IMR-90 (cell line): Measurements from ENCODE around the gene DTX3L. TPM values are rescaled to one million over a fixed set of nuclear protein-coding genes. Genes with fewer than 3 reads are reported as not detected.

ENCODE experiments used
- ATAC-seq: fragments of 200-7000 bp; cut with Tn5 transposase; 2 replicates; pipeline ENCODE4 v1.9.1; 2020; ENCODE audit warnings: low read depth, mild to moderate bottlenecking, moderate library complexity
- BruUV-seq: library from RNA; stranded (reverse); fragments of 400-500 nt; replicated peaks from 2 replicates; lab custom pipeline; 2021; lab: Mats Ljungman, UMichigan
- CTCF ChIA-PET: fragments of 300-600 bp; formaldehyde crosslinking; extraction: SDS; loops from one replicate; lab custom pipeline; 2021; ENCODE audit warnings: antibody characterized with exemption; lab: Yijun Ruan, JAX
- POLR2A ChIA-PET: fragments of 300-600 bp; sonication (Branson Sonifier 250); formaldehyde crosslinking; loops from one replicate; lab custom pipeline; 2022; ENCODE audit warnings: antibody characterized with exemption; ENCODE audit not compliant: unreplicated experiment; lab: Charles Lee
- DNase-seq: peaks from one replicate; pipeline ENCODE4 v3.0.0; 2013
- H2AFZ ChIP-seq: replicated peaks from 2 replicates; pipeline ENCODE3; 2013; ENCODE audit warnings: low read length, mild to moderate bottlenecking; ENCODE audit not compliant: poor library complexity
- H2AK5ac ChIP-seq: 2 replicates; pipeline ENCODE4 v1.6.1; 2013; ENCODE audit warnings: low read depth, low read length, inconsistent platforms
- H2AK9ac ChIP-seq: replicated peaks from 2 replicates; pipeline ENCODE3; 2013; ENCODE audit warnings: mild to moderate bottlenecking, low read depth, low read length, moderate library complexity; ENCODE audit not compliant: poor library complexity
- H2BK120ac ChIP-seq: 2 replicates; pipeline ENCODE4 v1.6.1; 2013; ENCODE audit warnings: low read depth, low read length, inconsistent platforms
- H2BK15ac ChIP-seq: 3 replicates; pipeline ENCODE4 v1.6.1; 2013; ENCODE audit warnings: low read depth, low read length, inconsistent platforms
- H2BK20ac ChIP-seq: 2 replicates; pipeline ENCODE4 v1.6.1; 2013; ENCODE audit warnings: low read depth, mild to moderate bottlenecking, inconsistent platforms, low read length, moderate library complexity
- H2BK5ac ChIP-seq: 2 replicates; pipeline ENCODE4 v1.6.1; 2013; ENCODE audit warnings: mild to moderate bottlenecking, low read depth, low read length, inconsistent platforms; ENCODE audit not compliant: poor library complexity, severe bottlenecking
- H3K14ac ChIP-seq: replicated peaks from 2 replicates; pipeline ENCODE4 v1.6.1; 2013; ENCODE audit warnings: low read depth, low read length, inconsistent platforms
- H3K18ac ChIP-seq: 2 replicates; pipeline ENCODE4 v1.6.1; 2013; ENCODE audit warnings: low read depth, low read length, control low read depth
- H3K23ac ChIP-seq: 2 replicates; pipeline ENCODE4 v1.6.1; 2013; ENCODE audit warnings: low read depth, low read length, inconsistent platforms
- H3K27ac ChIP-seq: 2 replicates; pipeline ENCODE4 v1.5.1; 2013; ENCODE audit warnings: mild to moderate bottlenecking, control low read depth, low read length; ENCODE audit not compliant: insufficient read depth
- H3K27me3 ChIP-seq: 2 replicates; pipeline ENCODE4 v1.6.1; 2013; ENCODE audit warnings: low read length; ENCODE audit not compliant: control insufficient read depth, insufficient read depth
- H3K36me3 ChIP-seq: 2 replicates; pipeline ENCODE4 v1.6.1; 2013; ENCODE audit warnings: low read length, mixed read lengths; ENCODE audit not compliant: control insufficient read depth, insufficient read depth
- H3K4ac ChIP-seq: 2 replicates; pipeline ENCODE4 v1.6.1; 2013; ENCODE audit warnings: low read depth, low read length, inconsistent platforms
- H3K4me1 ChIP-seq: 2 replicates; pipeline ENCODE4 v1.6.1; 2013; ENCODE audit warnings: low read length, mixed read lengths; ENCODE audit not compliant: control insufficient read depth, insufficient read depth
- H3K4me2 ChIP-seq: 2 replicates; pipeline ENCODE4 v1.6.1; 2013; ENCODE audit warnings: low read depth, mild to moderate bottlenecking, control low read depth, low read length, moderate library complexity
- H3K4me3 ChIP-seq: 2 replicates; pipeline ENCODE4 v1.5.1; 2013; ENCODE audit warnings: low read depth, mild to moderate bottlenecking, control low read depth, low read length, moderate library complexity; ENCODE audit not compliant: insufficient read depth
- H3K56ac ChIP-seq: 2 replicates; pipeline ENCODE4 v1.6.1; 2013; ENCODE audit warnings: low read length, inconsistent platforms; ENCODE audit not compliant: insufficient read depth; ENCODE audit errors: extremely low read depth
- H3K79me1 ChIP-seq, 2 experiments: 2 replicates each; pipeline ENCODE4 v1.6.1; 2013; ENCODE audit warnings: low read length in 2 of 2, inconsistent platforms in 1 of 2, low read depth in 1 of 2
- H3K9ac ChIP-seq: 2 replicates; pipeline ENCODE4 v1.6.1; 2013; ENCODE audit warnings: low read depth, low read length, control low read depth
- H3K9me1 ChIP-seq: 2 replicates; pipeline ENCODE4 v1.6.1; 2013; ENCODE audit warnings: low read length, inconsistent platforms; ENCODE audit not compliant: insufficient read depth
- H3K9me3 ChIP-seq: 2 replicates; pipeline ENCODE4 v1.6.1; 2013; ENCODE audit warnings: low read length; ENCODE audit not compliant: control insufficient read depth, insufficient read depth
- H4K20me1 ChIP-seq: 2 replicates; pipeline ENCODE4 v1.6.1; 2013; ENCODE audit warnings: low read length, inconsistent platforms; ENCODE audit not compliant: insufficient read depth
- H4K5ac ChIP-seq: 2 replicates; pipeline ENCODE4 v1.6.1; 2013; ENCODE audit warnings: mild to moderate bottlenecking, low read depth, low read length, control low read depth
- H4K8ac ChIP-seq, 2 experiments: 2 replicates each; pipeline ENCODE4 v1.6.1; 2013; ENCODE audit warnings: low read depth in 2 of 2, low read length in 2 of 2, control low read depth in 1 of 2, inconsistent platforms in 1 of 2
- H4K91ac ChIP-seq: 2 replicates; pipeline ENCODE4 v1.6.1; 2013; ENCODE audit warnings: low read depth, low read length, inconsistent platforms; ENCODE audit not compliant: insufficient read depth
- CEBPB ChIP-seq: IDR thresholded peaks from 2 replicates; pipeline ENCODE4 v1.6.1; 2012; ENCODE audit warnings: low read depth, low read length, improper control_type of control experiment
- CHD1 ChIP-seq: IDR thresholded peaks from 2 replicates; pipeline ENCODE4 v1.6.1; 2012; ENCODE audit warnings: low read depth, low read length, improper control_type of control experiment
- ELK1 ChIP-seq: fragments of 150-350 bp; IDR thresholded peaks from 2 replicates; pipeline ENCODE4 v1.6.1; 2016; ENCODE audit warnings: low read depth, mild to moderate bottlenecking, low read length, moderate library complexity, borderline replicate concordance
- FOS ChIP-seq: fragments of 150-350 bp; IDR thresholded peaks from 2 replicates; pipeline ENCODE4 v1.6.1; 2016; ENCODE audit warnings: low read depth, low read length
- MAFK ChIP-seq: IDR thresholded peaks from 2 replicates; pipeline ENCODE4 v1.6.1; 2012; ENCODE audit warnings: low read depth, low read length, improper control_type of control experiment
- MAZ ChIP-seq: IDR thresholded peaks from 2 replicates; pipeline ENCODE4 v1.6.1; 2012; ENCODE audit warnings: low read depth, mild to moderate bottlenecking, low read length, improper control_type of control experiment, moderate library complexity, borderline replicate concordance
- MXI1 ChIP-seq: IDR thresholded peaks from 2 replicates; pipeline ENCODE4 v1.6.1; 2012; ENCODE audit warnings: low read depth, mild to moderate bottlenecking, low read length, moderate library complexity, borderline replicate concordance
- NFE2L2 ChIP-seq: fragments of 150-350 bp; IDR thresholded peaks from 2 replicates; pipeline ENCODE4 v1.6.1; 2016; ENCODE audit warnings: low read depth, mild to moderate bottlenecking, low read length
- POLR2A ChIP-seq: IDR thresholded peaks from 2 replicates; pipeline ENCODE4 v1.6.1; 2012; ENCODE audit warnings: mild to moderate bottlenecking, low read depth, low read length
- RAD21 ChIP-seq: IDR thresholded peaks from 2 replicates; pipeline ENCODE4 v1.6.1; 2012; ENCODE audit warnings: low read length, improper control_type of control experiment
- RCOR1 ChIP-seq: IDR thresholded peaks from 2 replicates; pipeline ENCODE4 v1.6.1; 2012; ENCODE audit warnings: mild to moderate bottlenecking, low read length, improper control_type of control experiment; ENCODE audit not compliant: insufficient replicate concordance
- RFX5 ChIP-seq: IDR thresholded peaks from 2 replicates; pipeline ENCODE4 v1.8.0; 2012; ENCODE audit warnings: low read depth, mild to moderate bottlenecking, low read length, moderate library complexity
- SMC3 ChIP-seq: fragments of 150-350 bp; IDR thresholded peaks from 2 replicates; pipeline ENCODE4 v1.6.1; 2016; ENCODE audit warnings: low read depth, mild to moderate bottlenecking, antibody characterized with exemption, low read length, moderate library complexity
- USF2 ChIP-seq: fragments of 150-350 bp; IDR thresholded peaks from 2 replicates; pipeline ENCODE4 v1.6.1; 2017; ENCODE audit warnings: mild to moderate bottlenecking, antibody characterized with exemption, low read length, low read depth
- WGBS, 2 experiments: methylation state at CpG; one replicate each; pipeline versions ENCODE4 v1.1.5 to v1.1.7; 2013; ENCODE audit warnings: missing lambda C conversion rate in 2 of 2; ENCODE audit not compliant: insufficient read length in 1 of 2; ENCODE audit errors: extremely low coverage in 2 of 2; 5-methylcytosine and 5-hydroxymethylcytosine counted together
- dilution Hi-C: fragments of 300-500 bp; cut with HindIII; formaldehyde crosslinking; loops from one replicate; pipeline ENCODE4 v1.14.3; 2018; ENCODE audit warnings: low sequenced_read_pairs; ENCODE audit not compliant: unreplicated experiment
- in situ Hi-C: fragments of 300-500 bp; cut with MboI; formaldehyde crosslinking; loops from 3 replicates; pipeline ENCODE4 v1.14.3; 2019; ENCODE audit warnings: low sequenced_read_pairs, inconsistent platforms, mixed read lengths
- intact Hi-C: fragments of 100-400 bp; cut with micrococcal nuclease; formaldehyde crosslinking; loops from 2 replicates; pipeline ENCODE4 v1.10.0; 2022
- polyA plus RNA-seq, 3 experiments: library from polyadenylated mRNA; depleted of rRNA; stranded (reverse); fragments of >200 nt; gene quantifications; 2 replicates each; pipeline ENCODE4 v1.2.3, GENCODE V29; 2012; ENCODE audit warnings: low replicate concordance in 1 of 3
- total RNA-seq: library from RNA; depleted of rRNA; stranded (reverse); fragments of >200 nt; gene quantifications from 2 replicates; pipeline ENCODE4 v1.2.3, GENCODE V29; 2012

Gene DTX3L
- total and polyA plus RNA-seq, 2 of the 4 experiments (the other 2 are of a cell fraction), result 4.1 to 7.9 TPM

GRCh38 chr3:122562923-122563716 lies 1.0 kb upstream of the DTX3L start:
- Histone ChIP-seq H3K14ac (peak overlapping the region; percentile 69), H3K18ac (peak overlapping the region; percentile 4; the same call in 1 of the 2 replicates), H2BK20ac (no peak overlapping the region), H3K9ac (peak overlapping the region; percentile 71), H2BK5ac (no peak overlapping the region), H3K23ac (peak overlapping the region; percentile 48; the same call in 1 of the 2 replicates), H3K9me1 (peaks cover 3% of the 10 kb centered on the region; the same call in 1 of the 2 replicates), H4K91ac (0 out of 2 replicates have a peak overlapping the region, but pooled peaks have one; percentile 60), H4K20me1 (no peaks in the 10 kb centered on the region), H4K5ac (peak overlapping the region; percentile 3; the same call in 1 of the 2 replicates), H2BK15ac (0 out of 3 replicates have a peak overlapping the region, but pooled peaks have one; percentile 2), H3K4me2 (peak overlapping the region; percentile 74), H3K4ac (peak overlapping the region; percentile 91), H3K56ac (no peak overlapping the region), H3K27me3 (no peaks in the 10 kb centered on the region), H4K8ac (peak overlapping the region; percentile 77 to 79), H3K27ac (peak overlapping the region; percentile 88; the same call in 1 of the 2 replicates), H3K4me3 (peak overlapping the region; percentile 63; the same call in 1 of the 2 replicates), H2BK120ac (no peak overlapping the region; the same call in 1 of the 2 replicates), H3K4me1 (peaks cover 3% of the 10 kb centered on the region; the same call in 1 of the 2 replicates), H2AK5ac (no peak overlapping the region), H2AFZ (peak overlapping the region; percentile 88), H3K9me3 (no peaks in the 10 kb centered on the region), H3K36me3 (peaks cover 13% of the 10 kb centered on the region), H2AK9ac (peak overlapping the region; percentile 90), H3K79me1 (peaks cover 15 to 23% of the 10 kb centered on the region in 2 experiments)
- ChIA-PET CTCF (interaction anchor here (7.3 kb wide), 1 partner anchor 116 kb away, joined by 34 read pairs; no protein-coding TSS in a partner anchor), POLR2A (no interaction called here)
- in situ Hi-C loops (no loop called here), dilution Hi-C loops (no loop called here), intact Hi-C loops (loop anchor here (2.0 to 10.0 kb wide), 4 partner anchors 171 to 462 kb away; partner anchors contain the start of genes SEMA5B and SLC49A4)
- DNase-seq (no peak), ATAC-seq (no peak)
- no TSS peak for BruUV-seq
- WGBS, 2 experiments, result 93% methylated on average over 2 of the region's 5 CpGs; no CpG with 5 or more reads in 1 of the 2 experiments
- no peak for TF ChIP-seq MAFK
- no peak for TF ChIP-seq CEBPB
- TF ChIP-seq USF2, result no peak
- TF ChIP-seq FOS, result no peak
- no peak for TF ChIP-seq RAD21
- no peak for TF ChIP-seq CHD1
- TF ChIP-seq NFE2L2, result no peak
- TF ChIP-seq POLR2A, result no peak
- TF ChIP-seq RFX5, result no peak
- no peak for TF ChIP-seq MXI1
- TF ChIP-seq MAZ, result no peak
- TF ChIP-seq ELK1, result no peak
- TF ChIP-seq RCOR1, result no peak
- TF ChIP-seq SMC3, result no peak
